K562 (cell line): ENCODE results near the gene TMCC2. TPM values are rescaled to one million over a fixed set of nuclear protein-coding genes. Genes with fewer than 3 reads are reported as not detected.

Experiments
- ETV1 ChIP-seq: fragments of 450-650 bp; conservative IDR thresholded peaks from 2 replicates; pipeline ENCODE4 v1.6.1; 2016; ENCODE audit warnings: missing genetic modification characterization, control low read depth, low read depth, missing compliant biosample characterization
- HES1 ChIP-seq: fragments of 450-650 bp; IDR thresholded peaks from 2 replicates; pipeline ENCODE4 v1.6.1; 2016; ENCODE audit warnings: low read depth, mild to moderate bottlenecking, moderate library complexity
- HNRNPLL ChIP-seq: fragments of 200-400 bp; formaldehyde crosslinking; IDR thresholded peaks from 2 replicates; pipeline ENCODE4 v1.6.1; 2017; ENCODE audit warnings: low read length, low read depth, mild to moderate bottlenecking; ENCODE audit not compliant: poor library complexity, severe bottlenecking
- MAFK ChIP-seq: IDR thresholded peaks from 2 replicates; pipeline ENCODE4 v1.6.1; 2011; ENCODE audit warnings: low read length, improper control_type of control experiment
- MEF2A ChIP-seq: IDR thresholded peaks from 2 replicates; pipeline ENCODE4 v1.6.1; 2011; ENCODE audit warnings: low read depth, mild to moderate bottlenecking, low read length, moderate library complexity; ENCODE audit not compliant: control insufficient read depth
- NFYB ChIP-seq: IDR thresholded peaks from 2 replicates; pipeline ENCODE4 v1.6.1; 2011; ENCODE audit warnings: mild to moderate bottlenecking, moderate library complexity; ENCODE audit not compliant: insufficient read length; ENCODE audit errors: extremely low read depth
- POLR2G ChIP-seq: fragments of 200-400 bp; formaldehyde crosslinking; IDR thresholded peaks from 2 replicates; pipeline ENCODE4 v1.6.1; 2017; ENCODE audit warnings: low read depth, mild to moderate bottlenecking, antibody characterized with exemption, low read length, moderate library complexity
- RCOR1 ChIP-seq, 2 experiments: IDR thresholded peaks; 2 replicates each; pipeline ENCODE4 v1.6.1; 2012; ENCODE audit warnings: low read depth in 2 of 2, low read length in 2 of 2, borderline replicate concordance in 1 of 2, improper control_type of control experiment in 1 of 2
- SMC3 ChIP-seq: conservative IDR thresholded peaks from 2 replicates; pipeline ENCODE4 v1.6.1; 2011; ENCODE audit warnings: low read depth, low read length, improper control_type of control experiment; ENCODE audit not compliant: insufficient read depth
- ZNF124 ChIP-seq: sonication (generic); formaldehyde crosslinking; IDR thresholded peaks from 2 replicates; pipeline ENCODE4 v1.8.1; 2022; ENCODE audit warnings: missing genetic modification reagents
- ZNF316 ChIP-seq: fragments of 450-650 bp; IDR thresholded peaks from 2 replicates; pipeline ENCODE4 v1.6.1; 2016
- ZNF586 ChIP-seq: fragments of 450-650 bp; formaldehyde crosslinking; conservative IDR thresholded peaks from 2 replicates; pipeline ENCODE4 v1.4.0; 2020; ENCODE audit warnings: mild to moderate bottlenecking, moderate library complexity
- ZSCAN29 ChIP-seq: fragments of 450-650 bp; IDR thresholded peaks from 2 replicates; pipeline ENCODE4 v1.6.1; 2017
- polyA plus RNA-seq, 8 experiments: library from polyadenylated mRNA; depleted of rRNA in 4 of 8; stranded (reverse) in 5 of 8; unstranded in 3 of 8; fragments of >200 nt; fragmentation: Nextera tagmentation in 2 of 8; fragmentation: Illumina TruSeq in 1 of 8; extraction: Ambion mirVana in 2 of 8; extraction: Trizol in 1 of 8; gene quantifications; 2 replicates each; pipeline versions ENCODE4 v1.2.1 to v1.2.3, GENCODE V29; 2011 to 2014; ENCODE audit warnings: inconsistent platforms in 1 of 8, missing spikeins in 1 of 8
- total RNA-seq, 7 experiments: library from RNA; depleted of rRNA in 6 of 7; stranded (reverse); fragments of >200 nt in 6 of 7; fragmentation: Illumina TruSeq in 2 of 7; extraction: Trizol in 2 of 7; gene quantifications; 2 replicates each; pipeline versions ENCODE4 v1.2.1 to v1.2.3, GENCODE V29; 2011 to 2021; ENCODE audit warnings: low replicate concordance in 1 of 7
- TF ChIP-seq, protein P1 (sequence below): sonication (generic); formaldehyde crosslinking; IDR thresholded peaks from 2 replicates; pipeline ENCODE4 v1.8.0; 2022; ENCODE audit warnings: mild to moderate bottlenecking, low read depth, missing genetic modification reagents
- TF ChIP-seq, protein P2 (sequence below): fragments of 250-450 bp; sonication (Bioruptor Pico); IDR thresholded peaks from 2 replicates; pipeline ENCODE4 v1.4.0; 2020; ENCODE audit warnings: borderline replicate concordance

Gene TMCC2
- total and polyA plus RNA-seq, 9 of the 15 experiments (the other 6 are each of a cell fraction or from before 2014, with no cell fraction given): 0.06 to 1.8 (median 0.98) TPM

- no peak for TF ChIP-seq HES1
- no peak for TF ChIP-seq NFYB
- TF ChIP-seq, protein P1, sequence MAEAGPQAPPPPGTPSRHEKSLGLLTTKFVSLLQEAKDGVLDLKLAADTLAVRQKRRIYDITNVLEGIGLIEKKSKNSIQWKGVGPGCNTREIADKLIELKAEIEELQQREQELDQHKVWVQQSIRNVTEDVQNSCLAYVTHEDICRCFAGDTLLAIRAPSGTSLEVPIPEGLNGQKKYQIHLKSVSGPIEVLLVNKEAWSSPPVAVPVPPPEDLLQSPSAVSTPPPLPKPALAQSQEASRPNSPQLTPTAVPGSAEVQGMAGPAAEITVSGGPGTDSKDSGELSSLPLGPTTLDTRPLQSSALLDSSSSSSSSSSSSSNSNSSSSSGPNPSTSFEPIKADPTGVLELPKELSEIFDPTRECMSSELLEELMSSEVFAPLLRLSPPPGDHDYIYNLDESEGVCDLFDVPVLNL: no peak
- TF ChIP-seq HNRNPLL: no peak
- TF ChIP-seq MAFK: peak; percentile 53
- no peak for TF ChIP-seq ZNF586 (CRISPR knock-in tag)
- no peak for TF ChIP-seq ZNF124
- no peak for TF ChIP-seq MEF2A
- peak; percentile 69 for TF ChIP-seq ZNF316
- no peak for TF ChIP-seq ZSCAN29
- no peak for TF ChIP-seq ETV1 (tag)
- TF ChIP-seq RCOR1 (IDR thresholded peaks at IDR 0.05; ENCODE audit: borderline replicate concordance in 1 of 2, low read depth in 2 of 2, low read length in 2 of 2): peak in 1 of 2 experiments; percentile 55; a peak in 2 of 4 replicates
- no peak for TF ChIP-seq POLR2G
- TF ChIP-seq, protein P2, sequence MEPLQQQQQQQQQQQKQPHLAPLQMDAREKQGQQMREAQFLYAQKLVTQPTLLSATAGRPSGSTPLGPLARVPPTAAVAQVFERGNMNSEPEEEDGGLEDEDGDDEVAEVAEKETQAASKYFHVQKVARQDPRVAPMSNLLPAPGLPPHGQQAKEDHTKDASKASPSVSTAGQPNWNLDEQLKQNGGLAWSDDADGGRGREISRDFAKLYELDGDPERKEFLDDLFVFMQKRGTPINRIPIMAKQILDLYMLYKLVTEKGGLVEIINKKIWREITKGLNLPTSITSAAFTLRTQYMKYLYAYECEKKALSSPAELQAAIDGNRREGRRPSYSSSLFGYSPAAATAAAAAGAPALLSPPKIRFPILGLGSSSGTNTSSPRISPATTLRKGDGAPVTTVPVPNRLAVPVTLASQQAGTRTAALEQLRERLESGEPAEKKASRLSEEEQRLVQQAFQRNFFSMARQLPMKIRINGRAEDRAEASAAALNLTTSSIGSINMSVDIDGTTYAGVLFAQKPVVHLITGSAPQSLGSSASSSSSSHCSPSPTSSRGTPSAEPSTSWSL: no peak
- peak; percentile 45; the same call in 1 of the 2 replicates for TF ChIP-seq SMC3
These were observed 1.7 kb downstream of the TMCC2 start (continued) for GRCh38 chr1:205229399-205229871.
